GM18511 (cell line): ENCODE data around the gene CCL17.
"Not testable (repeated sequence)": the region's sequence is repeated elsewhere in the genome, so short reads cannot be mapped to it uniquely, and the experiment has no call there.

Source experiments
- ATAC-seq: cut with Tn5 transposase; IDR thresholded peaks from one replicate; pipeline ENCODE4 v1.9.1; 2021; ENCODE audit warnings: mild to moderate bottlenecking, moderate library complexity; ENCODE audit not compliant: unreplicated experiment

CCL17 gene

GRCh38 chr16:57427824-57428223 is 23.3 kb downstream of the CCL17 start:
- no peak for ATAC-seq

GRCh38 chr16:57430955-57431354 is 26.4 kb downstream of the CCL17 start:
- no peak for ATAC-seq

- ATAC-seq, result no peak
Measured at GRCh38 chr16:57432505-57432904, 27.9 kb downstream of the CCL17 start.

GRCh38 chr16:57432989-57433388 is 28.4 kb downstream of the CCL17 start:
- no peak for ATAC-seq

DNA sequence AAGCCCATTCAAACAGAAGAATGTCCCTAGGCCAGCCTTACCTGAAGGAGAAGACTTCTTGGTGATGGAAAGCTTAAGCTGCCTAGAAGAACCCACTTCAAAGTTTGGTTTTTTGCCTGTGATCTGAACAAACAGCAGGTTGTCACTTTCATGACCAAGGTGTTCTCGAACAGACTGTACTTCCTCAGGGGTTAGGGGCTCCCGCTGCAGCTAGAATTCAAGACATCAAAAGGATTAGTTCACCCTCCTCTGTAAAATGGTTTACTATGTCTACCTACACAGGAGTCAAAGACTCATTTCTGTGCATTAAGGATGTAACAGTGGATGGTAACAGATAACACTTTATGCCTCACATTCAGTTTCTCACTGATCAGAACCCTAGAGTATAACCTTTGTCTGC is 29.4 kb downstream of the CCL17 start:
- no peak for ATAC-seq

DNA sequence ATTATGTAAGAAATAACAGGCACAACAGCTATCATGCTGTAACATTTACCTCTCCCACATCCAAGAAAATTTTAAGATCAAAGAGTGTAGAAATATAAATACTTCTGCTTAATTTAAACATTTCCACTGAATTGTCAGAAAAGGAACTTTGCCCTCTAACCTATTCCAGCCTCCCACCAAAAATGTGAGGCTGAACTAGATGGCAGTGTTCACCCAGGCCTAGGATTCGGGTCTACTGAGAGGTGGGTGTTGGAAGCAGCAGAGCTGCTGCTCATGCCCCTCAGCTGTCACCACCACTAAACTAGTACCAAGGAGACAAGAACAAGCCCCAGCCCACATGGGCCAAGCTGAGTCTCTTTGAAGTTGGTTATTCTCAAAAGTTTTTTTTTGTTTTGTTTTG is 31.3 kb downstream of the CCL17 start:
- ATAC-seq, result no peak

DNA sequence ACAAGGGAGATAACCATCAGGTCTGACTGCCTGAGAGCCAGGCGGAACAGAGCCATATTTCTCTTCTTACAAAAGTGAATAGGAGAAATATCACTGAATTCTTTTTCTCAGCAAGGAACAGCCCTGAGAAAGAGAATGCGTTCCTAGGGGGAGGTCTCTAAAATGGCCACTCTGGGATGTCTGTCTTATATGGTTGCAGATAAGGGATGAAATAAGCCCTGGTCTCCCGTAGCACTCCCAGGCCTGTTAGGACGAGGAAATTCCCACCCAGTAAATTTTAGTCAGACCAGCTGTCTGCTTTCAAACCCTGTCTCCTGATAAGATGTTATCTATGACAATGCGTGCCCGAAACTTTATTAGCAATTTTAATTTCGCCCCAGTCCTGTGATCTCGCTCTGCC is 35.4 kb downstream of the CCL17 start:
- ATAC-seq, result not testable (repeated sequence)

DNA sequence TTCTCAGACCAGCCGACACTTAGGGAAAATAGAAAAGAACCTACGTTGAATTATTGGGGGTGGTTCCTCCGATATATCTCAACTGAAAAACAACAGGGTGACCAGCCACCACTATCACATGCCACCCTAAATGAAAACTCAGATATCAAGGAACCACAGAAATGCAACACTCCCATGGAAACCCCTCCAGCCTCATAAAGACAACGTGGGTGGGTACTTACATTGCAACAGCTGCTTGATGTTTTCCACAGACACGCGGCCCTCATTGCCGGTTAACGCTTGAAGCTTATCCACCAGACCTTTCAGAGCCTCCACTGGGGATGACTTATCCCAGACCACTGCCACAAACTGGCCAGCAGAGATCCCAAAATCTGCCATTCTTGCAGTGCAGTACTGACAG is 36.0 kb downstream of the CCL17 start:
- not testable (repeated sequence) for ATAC-seq

DNA sequence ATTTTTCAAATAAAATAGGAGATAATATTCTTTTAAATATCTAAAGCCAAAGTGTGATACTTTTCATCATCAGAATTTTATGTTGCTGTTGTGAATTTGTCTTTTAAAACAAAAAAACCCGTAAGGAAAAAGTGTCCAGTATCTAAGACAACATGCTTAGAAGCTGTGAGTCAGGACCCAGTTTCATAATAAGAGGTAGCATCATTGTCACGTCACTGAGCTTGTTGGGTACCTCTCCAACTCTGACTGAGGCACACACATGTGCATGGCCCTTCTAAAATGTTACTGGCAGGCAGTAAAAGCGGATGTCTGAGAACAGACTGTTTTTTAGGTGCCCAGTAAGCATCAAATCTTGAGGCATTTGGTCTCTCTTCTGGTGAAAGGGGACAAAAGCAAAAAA is 40.1 kb downstream of the CCL17 start:
- no peak for ATAC-seq

GRCh38 chr16:57445510-57445909 is 40.9 kb downstream of the CCL17 start:
- ATAC-seq, result no peak

GRCh38 chr16:57446531-57447185 is 42.1 kb downstream of the CCL17 start:
- peak; percentile 68 for ATAC-seq

DNA sequence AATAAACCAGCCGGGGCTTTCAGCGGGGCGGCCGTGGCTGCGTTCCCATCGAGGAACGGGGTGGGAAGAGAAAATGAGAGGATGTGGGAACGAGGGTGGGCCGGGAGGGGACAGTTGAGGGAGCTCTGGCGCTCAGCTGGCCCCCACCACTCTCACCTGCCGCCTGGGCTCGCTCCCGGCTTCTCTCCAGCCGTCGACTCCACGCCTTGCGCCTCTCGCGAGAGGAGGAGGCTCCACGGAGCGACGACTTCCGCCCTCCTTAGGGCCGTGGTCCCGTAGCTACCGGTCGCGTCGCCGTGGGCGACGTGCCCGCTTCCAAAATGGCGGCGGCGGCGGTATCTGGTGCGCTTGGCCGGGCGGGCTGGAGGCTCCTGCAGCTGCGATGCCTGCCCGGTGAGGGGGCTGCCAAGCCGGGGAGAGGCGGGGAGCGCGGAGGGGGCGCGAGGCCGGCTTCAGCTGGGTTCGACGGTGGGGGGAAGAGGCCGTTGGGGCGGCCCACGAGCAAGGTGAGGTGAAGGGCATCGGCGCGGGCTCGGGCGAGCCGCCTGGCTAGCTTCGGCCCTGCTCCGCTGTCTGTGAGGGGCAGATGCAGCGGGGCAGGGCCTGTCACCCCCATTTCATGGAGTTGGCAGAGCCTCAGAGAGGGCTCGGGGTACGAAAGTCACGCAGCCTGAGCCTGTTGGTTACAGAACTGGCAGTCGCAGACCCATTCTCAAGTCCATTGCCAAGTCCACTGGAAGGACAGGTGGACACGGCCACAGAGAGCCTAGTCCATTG is 42.8 kb downstream of the CCL17 start, which contains the start of the genes CIAPIN1 and COQ9:
Gene CIAPIN1 (minus strand): TSS at position 200 of the 777 bp plus-strand sequence. CDS start 6,457 bp downstream, outside the sequence.
Gene COQ9 (plus strand): TSS at position 294 of the 777 bp plus-strand sequence. CDS start 27 bp downstream, at position 321.
- peak; percentile 99 for ATAC-seq

GRCh38 chr16:57452021-57452420 is 47.5 kb downstream of the CCL17 start:
- ATAC-seq, result no peak

- ATAC-seq, result peak; percentile 97
Measured at GRCh38 chr16:57462209-57462977, 57.8 kb downstream of the CCL17 start, which contains the start of gene POLR2C. POLR2C (plus strand) TSS chr16:57462679; CDS start chr16:57462725, 46 bp downstream.

- peak; percentile 34 for ATAC-seq
Measured at GRCh38 chr16:57462978-57463362, 58.4 kb downstream of the CCL17 start.

DNA sequence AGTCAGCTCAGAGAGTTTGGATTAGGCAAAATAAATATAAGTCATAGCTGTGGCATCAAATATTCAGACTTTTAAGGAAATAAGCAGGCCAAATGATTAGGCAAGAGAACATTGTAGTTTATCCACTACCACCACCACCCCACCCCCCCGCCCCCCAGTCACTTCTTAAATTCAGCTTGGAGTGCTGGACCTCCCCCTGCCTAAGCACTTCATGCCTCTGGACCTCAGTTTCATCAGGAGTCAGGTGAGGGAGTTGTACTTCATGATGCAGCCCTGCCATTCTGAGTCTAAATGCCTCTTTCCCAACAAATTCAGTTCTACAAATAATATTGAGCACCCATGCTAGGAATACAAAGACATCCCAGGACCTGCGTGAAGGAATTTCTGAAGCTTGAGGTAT is 60.0 kb downstream of the CCL17 start:
- ATAC-seq, result no peak
